CD4-positive, CD25-positive, alpha-beta regulatory T cell (primary cell): ENCODE results near the gene TSLP. TPM values are rescaled to one million over a fixed set of nuclear protein-coding genes. Genes with fewer than 3 reads are reported as not detected.

Source experiments
- ATAC-seq, 2 donors: fragments of 150-1000 bp; cut with Tn5 transposase; one replicate each; pipeline ENCODE4 v1.10.0; 2021; ENCODE audit warnings: low read depth in 2 of 2, moderate number of reproducible peaks in 2 of 2, moderate library complexity in 1 of 2
- DNase-seq, 3 donors: peaks; one replicate each; pipeline versions ENCODE4 v3.0.0 to v3.0.0-alpha.2; 2012 to 2022; ENCODE audit warnings: mixed read lengths in 1 of 3
- H3K27ac ChIP-seq: one replicate; pipeline ENCODE4 v1.7.0; 2013; ENCODE audit warnings: mild to moderate bottlenecking, low read length; ENCODE audit not compliant: insufficient read depth, poor library complexity, severe bottlenecking
- H3K27me3 ChIP-seq: one replicate; pipeline ENCODE4 v1.7.0; 2013; ENCODE audit warnings: low read length; ENCODE audit not compliant: control insufficient read depth, insufficient read depth
- H3K36me3 ChIP-seq: one replicate; pipeline ENCODE4 v1.7.0; 2013; ENCODE audit warnings: mild to moderate bottlenecking, low read length, moderate library complexity; ENCODE audit not compliant: control insufficient read depth, insufficient read depth
- H3K4me1 ChIP-seq: 2 replicates; pipeline ENCODE4 v1.7.0; 2013; ENCODE audit warnings: mild to moderate bottlenecking, low read length; ENCODE audit not compliant: insufficient read depth, control insufficient read depth, poor library complexity, severe bottlenecking
- H3K4me3 ChIP-seq: one replicate; pipeline ENCODE4 v1.7.0; 2013; ENCODE audit warnings: low read depth, mild to moderate bottlenecking, low read length, moderate library complexity
- H3K9me3 ChIP-seq, 2 experiments: 1 replicate in 1 of 2; 2 replicates in 1 of 2; pipeline ENCODE4 v1.7.0; 2013; ENCODE audit warnings: low read length in 2 of 2, mild to moderate bottlenecking in 1 of 2, moderate library complexity in 1 of 2; ENCODE audit not compliant: control insufficient read depth in 2 of 2
- H3K27ac Mint-ChIP-seq, 3 donors: one replicate each; pipeline ENCODE4 v1.8.0; 2020 to 2022; ENCODE audit warnings: mild to moderate bottlenecking in 3 of 3, mixed read lengths in 3 of 3, moderate library complexity in 2 of 3
- H3K27me3 Mint-ChIP-seq: one replicate; pipeline ENCODE4 v1.8.0; 2022; ENCODE audit warnings: mild to moderate bottlenecking, mixed read lengths
- H3K36me3 Mint-ChIP-seq: one replicate; pipeline ENCODE4 v1.8.0; 2020; ENCODE audit warnings: mixed read lengths
- H3K4me1 Mint-ChIP-seq, 4 donors: one replicate each; pipeline ENCODE4 v1.8.0; 2020 to 2022; ENCODE audit warnings: mixed read lengths in 4 of 4, mild to moderate bottlenecking in 1 of 4
- H3K4me3 Mint-ChIP-seq, 4 donors: one replicate each; pipeline ENCODE4 v1.8.0; 2020 to 2022; ENCODE audit warnings: mild to moderate bottlenecking in 4 of 4, mixed read lengths in 4 of 4, moderate library complexity in 3 of 4
- H3K9me3 Mint-ChIP-seq, 7 donors: one replicate each; pipeline ENCODE4 v1.8.0; 2020 to 2022; ENCODE audit warnings: mixed read lengths in 7 of 7, mild to moderate bottlenecking in 3 of 7, moderate library complexity in 2 of 7
- polyA plus RNA-seq, 4 donors: library from polyadenylated mRNA; unstranded; fragments of 300-500 nt; fragmentation: Illumina TruSeq; gene quantifications; one replicate each; pipeline ENCODE4 v1.2.3, GENCODE V29; 2021
- total RNA-seq: library from RNA; stranded (reverse); gene quantifications from one replicate; pipeline ENCODE4 v1.2.3, GENCODE V29; 2022

Gene TSLP
- total RNA-seq (not detected), polyA plus RNA-seq (not detected)

DNA sequence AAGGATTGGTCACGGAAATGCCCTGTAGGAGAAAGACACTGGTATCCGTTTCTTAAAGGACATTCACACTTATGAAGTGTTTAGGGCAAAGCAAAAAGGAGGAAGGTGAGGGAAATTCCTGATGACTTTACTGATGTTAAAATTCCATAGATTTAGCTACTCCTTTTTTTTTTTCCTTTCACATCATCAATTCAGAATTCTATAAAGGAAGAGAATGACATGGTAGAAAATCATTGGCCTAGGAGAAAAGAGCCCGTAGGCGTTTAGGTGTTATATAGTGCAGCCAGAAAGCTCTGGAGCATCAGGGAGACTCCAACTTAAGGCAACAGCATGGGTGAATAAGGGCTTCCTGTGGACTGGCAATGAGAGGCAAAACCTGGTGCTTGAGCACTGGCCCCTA, at the start of gene TSLP:
Gene TSLP (plus strand): TSS at position 301 of the 400 bp plus-strand sequence. CDS start 178 bp downstream, outside the sequence.
- Mint-ChIP-seq H3K27ac (peak within 1 kb of the TSS in 1 of 3 donors; percentile 90), H3K9me3 (no peaks in the 10 kb centered on the region), H3K4me3 (peak within 1 kb of the TSS in 3 of 4 donors; percentile 62 to 89 (median 82)), H3K27me3 (peaks cover 90% of the 10 kb centered on the region), H3K4me1 (peaks cover 6 to 24% (median 13%) of the 10 kb centered on the region in 4 donors), H3K36me3 (no peaks in the 10 kb centered on the region)
- no peak within 1 kb of the TSS for H3K4me3 ChIP-seq
- H3K27me3 ChIP-seq, result peaks cover 63% of the 10 kb centered on the region
- DNase-seq (no peak), ATAC-seq (no peak)
- peaks cover 21% of the 10 kb centered on the region for H3K4me1 ChIP-seq
- H3K9me3 ChIP-seq, result peaks cover 0 to 3% of the 10 kb centered on the region in 2 experiments
- H3K27ac ChIP-seq, result no peak within 1 kb of the TSS
- H3K36me3 ChIP-seq, result no peaks in the 10 kb centered on the region

DNA sequence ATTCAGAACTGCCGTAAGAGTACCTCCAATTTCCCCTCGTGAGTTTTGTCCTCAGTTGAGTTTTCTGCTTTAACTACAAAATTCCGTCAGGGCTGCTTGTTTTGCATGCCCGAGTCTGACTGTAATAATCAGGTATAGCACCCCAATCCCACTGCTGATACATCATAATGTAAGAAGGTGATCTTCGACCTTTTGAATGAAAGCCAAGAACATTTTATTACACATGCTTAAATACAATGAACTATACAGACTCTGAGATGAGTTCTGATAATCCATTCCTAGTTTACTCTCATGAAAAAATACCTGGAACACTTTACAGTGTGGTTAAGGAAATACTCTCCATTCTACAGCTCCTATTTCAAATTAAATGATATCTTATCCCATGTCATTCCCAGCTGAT, 49.2 kb upstream of the TSLP start:
- Mint-ChIP-seq H3K27me3 (peaks cover 6% of the 10 kb centered on the region), H3K27ac (no peak overlapping the region), H3K9me3 (no peaks in the 10 kb centered on the region), H3K4me1 (no peaks in the 10 kb centered on the region), H3K36me3 (no peaks in the 10 kb centered on the region), H3K4me3 (no peak overlapping the region)
- no peaks in the 10 kb centered on the region for H3K9me3 ChIP-seq
- DNase-seq, result no peak
- ATAC-seq, result no peak
- H3K27ac ChIP-seq, result no peak overlapping the region
- peaks cover 2% of the 10 kb centered on the region for H3K27me3 ChIP-seq
- H3K36me3 ChIP-seq, result no peaks in the 10 kb centered on the region
- H3K4me3 ChIP-seq, result no peak overlapping the region
- no peaks in the 10 kb centered on the region for H3K4me1 ChIP-seq

DNA sequence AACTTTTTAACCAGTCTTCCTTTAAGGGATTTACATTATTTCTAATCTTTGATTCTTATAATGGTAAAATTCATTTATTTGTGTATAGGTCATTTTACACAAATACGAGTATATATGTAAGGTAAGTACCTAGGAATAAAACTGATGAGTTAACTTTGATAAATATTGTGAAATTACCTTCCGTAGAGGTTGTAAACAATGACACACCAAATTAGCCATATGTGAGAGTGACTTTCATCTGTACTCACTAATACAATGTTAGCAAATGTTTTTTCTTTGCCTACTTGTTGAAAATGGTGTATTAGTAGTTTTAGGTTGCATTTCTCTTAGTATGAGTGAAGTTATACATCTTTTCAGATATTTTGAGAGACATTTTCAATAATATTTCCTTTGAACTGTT, 42.6 kb upstream of the TSLP start:
- no peak overlapping the region for H3K27ac Mint-ChIP-seq
- no peaks in the 10 kb centered on the region for H3K36me3 Mint-ChIP-seq
- H3K4me1 Mint-ChIP-seq, result no peaks in the 10 kb centered on the region
- Histone ChIP-seq H3K27me3 (no peaks in the 10 kb centered on the region), H3K4me1 (no peaks in the 10 kb centered on the region), H3K27ac (no peak overlapping the region), H3K9me3 (no peaks in the 10 kb centered on the region), H3K36me3 (no peaks in the 10 kb centered on the region), H3K4me3 (no peak overlapping the region)
- no peaks in the 10 kb centered on the region for H3K27me3 Mint-ChIP-seq
- ATAC-seq (no peak), DNase-seq (no peak)
- H3K4me3 Mint-ChIP-seq, result no peak overlapping the region
- peaks cover 0 to 6% (median 0%) of the 10 kb centered on the region in 7 donors for H3K9me3 Mint-ChIP-seq

DNA sequence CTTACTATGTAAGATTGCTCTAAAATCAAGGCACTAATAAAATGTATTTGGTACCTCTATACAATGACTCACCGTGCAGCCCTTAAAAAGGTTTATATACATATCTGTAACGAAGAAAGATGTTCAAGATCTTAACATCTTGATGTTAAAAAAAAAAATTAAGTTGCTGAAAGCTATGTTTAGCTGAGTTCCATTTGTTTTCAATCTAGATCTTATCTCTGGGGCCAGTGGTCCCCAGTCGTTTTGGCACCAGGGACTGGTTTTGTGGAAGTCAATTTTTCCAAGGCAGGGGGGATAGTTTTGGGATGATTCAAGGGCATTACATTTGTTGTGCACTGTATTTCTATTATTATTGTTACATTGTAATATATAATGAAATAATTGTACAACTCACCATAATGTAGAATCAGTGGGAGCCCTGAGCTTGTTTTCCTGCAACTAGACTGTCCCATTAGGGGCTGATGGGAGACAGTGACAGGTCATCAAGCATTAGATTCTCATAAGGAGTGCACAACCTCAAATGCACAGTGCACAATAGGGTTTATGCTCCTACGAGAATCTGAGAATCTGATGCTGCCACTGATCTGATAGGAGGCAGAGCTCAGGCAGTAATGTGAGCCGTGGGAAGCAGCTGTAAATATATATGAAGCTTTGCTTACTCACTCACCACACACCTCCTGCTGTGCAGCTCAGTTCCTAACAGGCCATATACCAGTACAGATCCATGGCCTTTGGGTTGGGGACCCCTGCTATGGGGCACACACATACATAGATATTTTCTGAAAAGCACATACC, 27.6 kb upstream of the TSLP start:
- H3K4me1 Mint-ChIP-seq, result no peaks in the 10 kb centered on the region
- no peaks in the 10 kb centered on the region for H3K27me3 Mint-ChIP-seq
- no peaks in the 10 kb centered on the region for H3K9me3 Mint-ChIP-seq
- no peaks in the 10 kb centered on the region for H3K36me3 Mint-ChIP-seq
- DNase-seq, result no peak
- no peak for ATAC-seq
- no peaks in the 10 kb centered on the region for H3K27me3 ChIP-seq
- H3K4me3 Mint-ChIP-seq, result no peak overlapping the region
- H3K27ac ChIP-seq, result no peak overlapping the region
- H3K27ac Mint-ChIP-seq, result no peak overlapping the region
- no peak overlapping the region for H3K4me3 ChIP-seq
- no peaks in the 10 kb centered on the region for H3K9me3 ChIP-seq
- H3K4me1 ChIP-seq, result no peaks in the 10 kb centered on the region
- no peaks in the 10 kb centered on the region for H3K36me3 ChIP-seq

DNA sequence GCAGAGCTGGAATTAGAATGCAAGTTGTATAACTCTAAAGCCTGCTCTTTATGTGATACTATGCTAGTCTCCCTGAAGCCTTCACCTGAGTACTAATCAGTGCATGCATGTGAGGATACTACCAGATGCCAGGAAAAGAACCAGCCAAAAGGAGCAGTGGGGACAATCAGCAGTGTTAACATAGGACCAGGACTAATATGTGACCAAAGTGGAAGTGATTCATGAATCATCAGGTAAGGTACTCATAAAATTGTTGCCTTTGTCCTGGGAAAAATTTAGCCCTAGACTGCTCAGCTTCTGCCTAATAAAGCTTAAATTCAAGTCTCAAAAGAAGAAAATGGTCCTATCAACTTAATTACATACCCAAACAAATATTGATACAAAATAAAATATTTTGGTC, 13.4 kb upstream of the TSLP start:
- Mint-ChIP-seq H3K9me3 (peaks cover 0 to 9% (median 2%) of the 10 kb centered on the region in 7 donors), H3K27me3 (peaks cover 45% of the 10 kb centered on the region), H3K27ac (no peak overlapping the region), H3K4me1 (no peaks in the 10 kb centered on the region), H3K36me3 (no peaks in the 10 kb centered on the region), H3K4me3 (no peak overlapping the region)
- H3K27me3 ChIP-seq, result peaks cover 15% of the 10 kb centered on the region
- no peak overlapping the region for H3K4me3 ChIP-seq
- no peaks in the 10 kb centered on the region for H3K4me1 ChIP-seq
- ATAC-seq, result no peak
- no peaks in the 10 kb centered on the region for H3K36me3 ChIP-seq
- no peak overlapping the region for H3K27ac ChIP-seq
- H3K9me3 ChIP-seq, result no peaks in the 10 kb centered on the region
- no peak for DNase-seq

DNA sequence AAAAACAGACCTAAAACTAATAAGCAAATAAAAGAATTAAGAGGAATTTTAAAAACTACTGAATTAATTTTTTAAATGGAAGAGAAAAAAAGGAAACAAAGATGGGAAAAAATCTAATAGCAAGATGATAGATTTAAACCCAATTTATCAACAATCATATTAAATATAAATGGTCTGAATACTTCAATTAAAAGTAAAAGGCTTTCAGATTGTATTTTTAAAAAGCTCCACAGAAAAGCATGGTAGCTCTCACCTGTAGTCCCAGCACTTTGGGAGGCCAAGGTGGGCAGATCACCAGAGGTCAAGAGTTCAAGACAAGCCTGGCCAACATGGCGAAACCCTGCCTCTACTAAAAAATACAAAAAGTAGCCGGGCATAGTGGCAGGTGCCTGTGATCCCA, 11.3 kb upstream of the TSLP start:
- Mint-ChIP-seq H3K27me3 (peaks cover 41% of the 10 kb centered on the region), H3K4me1 (no peaks in the 10 kb centered on the region), H3K27ac (no peak overlapping the region), H3K4me3 (no peak overlapping the region), H3K9me3 (peaks cover 0 to 7% (median 0%) of the 10 kb centered on the region in 7 donors), H3K36me3 (no peaks in the 10 kb centered on the region)
- DNase-seq, result no peak
- Histone ChIP-seq H3K9me3 (no peaks in the 10 kb centered on the region), H3K27me3 (peaks cover 21% of the 10 kb centered on the region), H3K4me1 (no peaks in the 10 kb centered on the region), H3K27ac (no peak overlapping the region), H3K4me3 (no peak overlapping the region), H3K36me3 (no peaks in the 10 kb centered on the region)
- no peak for ATAC-seq

DNA sequence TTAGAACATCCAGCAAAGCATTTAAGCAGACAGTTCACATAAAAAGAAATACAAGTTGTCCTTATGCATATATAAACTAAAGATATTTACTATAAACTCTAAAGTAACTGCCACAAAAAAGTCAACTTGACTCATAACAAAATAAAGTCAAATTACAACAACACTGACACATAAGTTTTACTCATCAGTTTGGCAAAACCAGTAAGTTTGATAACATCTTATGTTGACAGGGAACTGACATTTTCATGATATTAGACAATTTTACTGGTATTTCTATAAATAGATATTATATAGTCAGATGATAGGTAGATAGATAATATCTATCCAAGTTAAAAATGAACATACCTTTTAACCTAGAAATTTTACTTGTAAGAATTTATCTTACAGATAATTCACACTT, 9.9 kb upstream of the TSLP start:
- Histone ChIP-seq H3K9me3 (no peaks in the 10 kb centered on the region), H3K27ac (no peak overlapping the region), H3K4me3 (no peak overlapping the region), H3K36me3 (no peaks in the 10 kb centered on the region), H3K4me1 (no peaks in the 10 kb centered on the region), H3K27me3 (peaks cover 26% of the 10 kb centered on the region)
- Mint-ChIP-seq H3K36me3 (no peaks in the 10 kb centered on the region), H3K4me3 (no peak overlapping the region), H3K27me3 (peaks cover 44% of the 10 kb centered on the region), H3K9me3 (peaks cover 0 to 6% (median 0%) of the 10 kb centered on the region in 7 donors), H3K27ac (no peak overlapping the region), H3K4me1 (no peaks in the 10 kb centered on the region)
- no peak for DNase-seq
- no peak for ATAC-seq
